ENCODE results near the gene TAF15. TPM values are rescaled to one million over a fixed set of nuclear protein-coding genes. Genes with fewer than 3 reads are reported as not detected.
A peak's percentile ranks its signal among the peaks of the same experiment; 100 is the strongest.

The TAF15 gene
- total RNA-seq, 1 donor from 2014 or later, result 243 TPM

GRCh38 chr17:35849469-35850348 is 40.4 kb downstream of the TAF15 start:
- peak; percentile 57 for ATAC-seq (ENCODE audit: low read depth)
- peak; percentile 52 for TF ChIP-seq CTCF (IDR thresholded peaks at IDR 0.05)
- no peak overlapping the region for H3K4me3 Mint-ChIP-seq
- no peaks in the 10 kb centered on the region for H3K4me1 Mint-ChIP-seq
- DNase-seq, result no peak
- peaks cover 60% of the 10 kb centered on the region for H3K36me3 Mint-ChIP-seq (ENCODE audit: low read depth)
- no peaks in the 10 kb centered on the region for H3K9me3 Mint-ChIP-seq
- no peaks in the 10 kb centered on the region for H3K27me3 Mint-ChIP-seq
- no peak overlapping the region for H3K27ac Mint-ChIP-seq
- intact Hi-C loops (cut with micrococcal nuclease), result loop anchor here (1.0 to 5.0 kb wide), 3 partner anchors 98 to 634 kb away; no protein-coding TSS in a partner anchor
- POLR2A ChIA-PET, result interaction anchor here (0.6 kb wide), 1 partner anchor 22 kb away, joined by 4 read pairs; no protein-coding TSS in a partner anchor
- CTCF ChIA-PET, result interaction anchor here (0.6 to 1.2 kb wide), 3 partner anchors 85 to 638 kb away, joined by 3 to 4 read pairs (median 3); no protein-coding TSS in a partner anchor

- Mint-ChIP-seq H3K27ac (no peak overlapping the region), H3K36me3 (ENCODE audit: low read depth) (peaks cover 12% of the 10 kb centered on the region), H3K4me1 (no peaks in the 10 kb centered on the region), H3K4me3 (no peak overlapping the region), H3K9me3 (no peaks in the 10 kb centered on the region), H3K27me3 (no peaks in the 10 kb centered on the region)
- DNase-seq (no peak), ATAC-seq (ENCODE audit: low read depth) (no peak)
- ChIA-PET POLR2A (no interaction called here), CTCF (no interaction called here)
- no peak for TF ChIP-seq CTCF (IDR thresholded peaks at IDR 0.05)
- intact Hi-C loops (cut with micrococcal nuclease), result no loop called here
Observed at GRCh38 chr17:35855965-35856364, 46.7 kb downstream of the TAF15 start.

GRCh38 chr17:35856603-35857002 is 47.3 kb downstream of the TAF15 start:
- peaks cover 7% of the 10 kb centered on the region for H3K36me3 Mint-ChIP-seq (ENCODE audit: low read depth)
- intact Hi-C loops (cut with micrococcal nuclease), result no loop called here
- no peak overlapping the region for H3K4me3 Mint-ChIP-seq
- ATAC-seq (ENCODE audit: low read depth) (no peak), DNase-seq (no peak)
- ChIA-PET POLR2A (interaction anchor here (0.5 kb wide), 1 partner anchor 712 kb away, joined by 3 read pairs; no protein-coding TSS in a partner anchor), CTCF (interaction anchor here (1.4 kb wide), 1 partner anchor 626 kb away, joined by 3 read pairs; no protein-coding TSS in a partner anchor)
- H3K4me1 Mint-ChIP-seq, result no peaks in the 10 kb centered on the region
- no peaks in the 10 kb centered on the region for H3K9me3 Mint-ChIP-seq
- no peaks in the 10 kb centered on the region for H3K27me3 Mint-ChIP-seq
- no peak for TF ChIP-seq CTCF (IDR thresholded peaks at IDR 0.05)
- H3K27ac Mint-ChIP-seq, result no peak overlapping the region

- DNase-seq, result no peak
- intact Hi-C loops (cut with micrococcal nuclease), result no loop called here
Observed at GRCh38 chr17:35864853-35865252, 55.6 kb downstream of the TAF15 start.

More at GRCh38 chr17:35864853-35865252, 55.6 kb downstream of the TAF15 start:
- Mint-ChIP-seq H3K4me3 (no peak overlapping the region), H3K9me3 (no peaks in the 10 kb centered on the region), H3K36me3 (ENCODE audit: low read depth) (no peaks in the 10 kb centered on the region), H3K27ac (no peak overlapping the region), H3K27me3 (no peaks in the 10 kb centered on the region), H3K4me1 (no peaks in the 10 kb centered on the region)
- POLR2A ChIA-PET, result no interaction called here
- ATAC-seq (ENCODE audit: low read depth), result no peak
- CTCF ChIA-PET, result no interaction called here
- TF ChIP-seq CTCF (IDR thresholded peaks at IDR 0.05), result no peak
